Measurements from ENCODE around the gene SH3BGR.

The SH3BGR gene

DNA sequence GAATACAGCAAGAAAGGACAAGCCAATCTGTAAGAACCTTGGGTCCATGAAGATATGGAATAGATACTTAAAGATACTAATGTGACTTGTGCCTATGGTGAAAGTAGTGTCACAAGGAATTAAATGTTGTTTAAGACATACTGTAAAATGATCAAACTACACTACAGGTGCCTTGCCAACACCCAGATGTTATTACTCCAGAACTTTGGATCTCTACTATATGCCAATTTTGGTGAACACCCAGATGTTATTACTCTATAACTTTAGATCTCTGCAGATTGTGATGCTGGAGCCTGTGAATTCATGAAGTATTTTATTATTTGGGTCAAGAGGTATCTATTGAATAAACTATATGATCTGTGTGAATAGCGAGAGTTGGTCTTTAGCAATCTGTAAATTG is 101.1 kb downstream of the SH3BGR start:
- no peak for DNase-seq (ENCODE audit: low read depth)

GRCh38 chr21:39553331-39553730 is 101.6 kb downstream of the SH3BGR start:
- DNase-seq (ENCODE audit: low read depth) = no peak

GRCh38 chr21:39555911-39556590 is 104.3 kb downstream of the SH3BGR start:
- DNase-seq (ENCODE audit: low read depth) = no peak

DNA sequence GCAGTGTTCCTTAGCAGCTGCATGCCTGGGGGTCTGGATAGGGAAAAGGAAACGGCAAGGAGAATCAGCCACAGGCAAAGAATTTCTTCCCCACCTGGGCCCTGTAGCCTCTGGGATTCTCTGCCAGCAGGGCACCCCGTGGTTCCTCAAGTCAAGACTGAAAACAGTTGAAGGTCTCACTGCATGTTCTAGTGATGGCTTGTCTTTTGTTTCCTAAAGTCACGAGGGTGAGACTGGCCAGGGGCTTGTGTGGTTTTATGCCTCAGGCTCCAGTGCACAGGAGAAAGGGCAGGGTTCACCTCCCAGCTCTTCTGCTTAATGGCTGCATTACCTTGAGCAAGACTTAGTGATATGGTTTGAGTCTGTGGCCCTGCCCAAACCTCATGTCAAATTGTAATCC is 107.7 kb downstream of the SH3BGR start:
- no peak for DNase-seq (ENCODE audit: low read depth)

- no peak for DNase-seq (ENCODE audit: low read depth)
Observed at GRCh38 chr21:39561140-39561539, 109.4 kb downstream of the SH3BGR start.

DNA sequence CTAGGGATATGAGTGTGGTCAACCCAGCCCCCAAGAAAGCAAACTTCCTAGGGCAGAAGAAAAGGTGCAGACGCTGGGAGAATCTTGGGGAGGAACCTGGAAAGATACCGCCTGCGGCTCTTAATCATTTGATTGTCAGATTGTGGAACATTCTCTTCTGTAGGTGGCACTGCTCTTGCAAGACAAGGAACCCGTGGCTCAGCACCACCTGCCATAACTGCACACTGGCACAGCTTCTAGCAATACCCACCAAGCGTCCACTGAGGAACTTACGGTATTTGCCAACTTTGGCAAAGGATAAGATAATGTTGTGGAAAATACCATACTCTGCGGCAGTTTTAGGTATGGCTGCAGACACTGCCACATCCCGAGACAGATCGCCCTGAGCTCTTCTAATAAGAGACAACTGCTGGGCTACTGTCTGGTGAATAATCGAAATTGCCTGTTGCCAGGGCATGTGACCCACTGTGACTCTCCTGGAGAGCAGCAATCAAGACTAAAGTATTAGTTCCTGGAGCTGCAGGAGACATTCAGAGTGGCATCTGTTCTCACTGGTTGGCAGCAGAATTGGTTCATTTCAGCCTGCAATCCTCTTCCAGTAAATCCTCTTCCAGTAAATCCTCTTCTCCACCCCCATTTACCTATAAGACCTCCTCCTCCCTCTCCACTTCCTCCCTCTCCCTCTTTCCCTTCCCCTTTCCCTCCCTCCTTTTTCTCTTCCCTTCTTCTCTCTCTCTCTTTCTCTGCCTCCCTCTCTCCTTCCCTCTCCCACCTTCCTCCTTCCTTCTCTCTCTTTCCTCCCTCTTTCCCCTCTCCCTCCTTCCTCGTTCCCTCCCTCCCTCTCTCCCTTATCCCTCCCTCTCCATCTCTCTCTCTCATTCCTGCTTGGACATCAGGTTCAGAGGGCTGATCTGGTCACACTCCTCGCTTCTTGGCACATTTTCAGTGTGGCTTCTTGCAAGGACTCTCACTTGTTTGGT is 111.3 kb downstream of the SH3BGR start:
- no peak for DNase-seq (ENCODE audit: low read depth)

DNA sequence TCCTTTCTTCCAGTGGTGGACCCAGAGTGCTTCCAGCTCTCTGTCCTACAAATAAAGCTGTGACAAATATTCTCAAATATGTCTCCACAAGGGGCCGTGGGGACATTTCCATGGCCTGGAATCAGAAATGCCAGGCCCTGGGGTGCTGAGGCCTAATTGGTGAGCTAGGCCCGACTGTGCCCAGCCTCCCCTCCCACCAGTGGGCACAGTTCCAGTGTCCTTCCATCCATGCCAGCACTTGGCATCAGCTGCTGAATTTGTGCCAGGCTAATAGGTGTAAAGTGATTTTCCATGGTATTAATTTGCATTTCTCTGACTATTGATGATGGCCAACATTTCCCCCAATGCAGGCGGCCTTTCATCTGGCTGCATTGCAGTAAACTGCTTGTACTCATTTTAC is 112.4 kb downstream of the SH3BGR start:
- DNase-seq (ENCODE audit: low read depth) = no peak
